Measurements from ENCODE around the gene IGFBP1.

GRCh38 chr7:45930967-45931366 is 42.7 kb downstream of the IGFBP1 start:
- TF ChIP-seq ELF4 (IDR thresholded peaks at IDR 0.05) = no peak
- no peak for TF ChIP-seq L3MBTL2 (conservative IDR thresholded peaks at IDR 0.05)
- no peak for TF ChIP-seq SP1 (IDR thresholded peaks at IDR 0.05)
- no peak for TF ChIP-seq FOXM1 (IDR thresholded peaks at IDR 0.05; ENCODE audit: borderline replicate concordance)
- no peak for TF ChIP-seq ARNT (IDR thresholded peaks at IDR 0.05)
- TF ChIP-seq HDGF (IDR thresholded peaks at IDR 0.05; ENCODE audit: borderline replicate concordance) = no peak
- no peak for TF ChIP-seq TARDBP (IDR thresholded peaks at IDR 0.05)
- no peak for TF ChIP-seq FOXA1 (IDR thresholded peaks at IDR 0.05)
- TF ChIP-seq FOXK2 (IDR thresholded peaks at IDR 0.05) = no peak
- TF ChIP-seq ZNF384 (IDR thresholded peaks at IDR 0.05) = no peak
- no peak for TF ChIP-seq SUZ12 (IDR thresholded peaks at IDR 0.05)
